GM18909 (cell line): ENCODE results near the gene HYAL1.
A peak's percentile ranks its signal among the peaks of the same experiment; 100 is the strongest.
"Not testable (repeated sequence)": the region's sequence is repeated elsewhere in the genome, so short reads cannot be mapped to it uniquely, and the experiment has no call there.

Experiments used
- ATAC-seq: cut with Tn5 transposase; IDR thresholded peaks from one replicate; pipeline ENCODE4 v1.9.1; 2021; ENCODE audit warnings: mild to moderate bottlenecking; ENCODE audit not compliant: unreplicated experiment, poor library complexity

Gene HYAL1

DNA sequence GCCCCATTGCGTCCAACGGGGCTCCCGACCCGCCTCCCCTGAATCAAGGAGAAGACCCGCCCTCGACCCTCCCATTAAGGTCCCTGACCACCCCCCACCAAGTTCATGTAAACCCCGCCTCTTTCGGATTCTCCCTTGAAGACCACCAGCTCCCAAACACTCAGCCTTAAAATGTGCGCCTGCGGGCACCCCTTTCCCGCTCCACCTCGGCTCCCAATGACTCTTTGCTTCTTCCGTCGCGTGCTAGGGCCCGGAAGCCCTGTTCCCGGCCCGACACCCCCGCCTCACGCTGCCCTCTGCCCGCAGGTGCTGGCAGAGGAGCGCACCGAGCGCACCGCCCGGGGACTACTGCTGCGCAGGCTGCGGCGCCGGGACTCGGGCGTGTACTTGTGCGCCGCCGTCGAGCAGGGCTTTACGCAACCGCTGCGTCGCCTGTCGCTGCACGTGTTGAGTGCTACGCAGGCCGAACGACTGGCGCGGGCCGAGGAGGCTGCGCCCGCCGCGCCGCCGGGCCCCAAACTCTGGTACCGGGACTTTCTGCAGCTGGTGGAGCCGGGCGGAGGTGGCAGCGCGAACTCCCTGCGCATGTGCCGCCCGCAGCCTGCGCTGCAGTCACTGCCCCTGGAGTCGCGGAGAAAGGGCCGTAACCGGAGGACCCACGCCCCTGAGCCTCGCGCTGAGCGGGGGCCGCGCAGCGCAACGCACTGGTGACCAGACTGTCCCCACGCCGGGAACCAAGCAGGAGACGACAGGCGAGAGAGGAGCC, 27.2 kb downstream of the HYAL1 start:
- no peak for ATAC-seq

DNA sequence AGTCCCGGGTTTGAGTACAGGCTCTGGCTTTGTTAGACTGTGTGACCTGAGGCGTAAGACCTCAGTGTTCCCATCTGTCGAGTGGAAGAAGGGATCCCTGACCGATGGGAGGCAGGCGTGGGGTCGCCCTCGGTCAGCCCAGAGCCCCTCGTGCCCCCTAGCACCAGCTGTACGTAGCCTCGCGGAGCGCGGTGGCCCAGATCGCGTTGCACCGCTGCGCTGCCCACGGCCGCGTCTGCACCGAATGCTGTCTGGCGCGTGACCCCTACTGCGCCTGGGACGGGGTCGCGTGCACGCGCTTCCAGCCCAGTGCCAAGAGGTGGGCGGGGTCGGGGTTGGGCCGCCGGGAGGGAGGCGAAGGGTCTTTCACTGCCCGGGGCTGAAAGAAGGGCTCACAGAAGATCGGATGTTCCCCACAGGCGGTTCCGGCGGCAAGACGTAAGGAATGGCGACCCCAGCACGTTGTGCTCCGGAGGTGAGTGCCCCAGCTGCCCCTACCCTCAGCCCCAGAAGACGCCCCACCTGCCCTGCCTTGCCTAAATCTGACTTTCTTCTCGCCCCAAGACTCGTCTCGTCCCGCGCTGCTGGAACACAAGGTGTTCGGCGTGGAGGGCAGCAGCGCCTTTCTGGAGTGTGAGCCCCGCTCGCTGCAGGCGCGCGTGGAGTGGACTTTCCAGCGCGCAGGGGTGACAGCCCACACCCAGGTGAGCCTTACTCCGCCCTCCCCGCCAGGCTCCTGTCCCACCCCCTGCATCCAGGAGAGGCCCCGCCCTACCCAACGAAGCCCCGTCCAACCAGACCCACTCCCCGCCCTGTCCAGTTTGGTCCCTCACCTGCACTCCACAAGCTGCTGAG, 28.0 kb downstream of the HYAL1 start:
- ATAC-seq, result no peak

DNA sequence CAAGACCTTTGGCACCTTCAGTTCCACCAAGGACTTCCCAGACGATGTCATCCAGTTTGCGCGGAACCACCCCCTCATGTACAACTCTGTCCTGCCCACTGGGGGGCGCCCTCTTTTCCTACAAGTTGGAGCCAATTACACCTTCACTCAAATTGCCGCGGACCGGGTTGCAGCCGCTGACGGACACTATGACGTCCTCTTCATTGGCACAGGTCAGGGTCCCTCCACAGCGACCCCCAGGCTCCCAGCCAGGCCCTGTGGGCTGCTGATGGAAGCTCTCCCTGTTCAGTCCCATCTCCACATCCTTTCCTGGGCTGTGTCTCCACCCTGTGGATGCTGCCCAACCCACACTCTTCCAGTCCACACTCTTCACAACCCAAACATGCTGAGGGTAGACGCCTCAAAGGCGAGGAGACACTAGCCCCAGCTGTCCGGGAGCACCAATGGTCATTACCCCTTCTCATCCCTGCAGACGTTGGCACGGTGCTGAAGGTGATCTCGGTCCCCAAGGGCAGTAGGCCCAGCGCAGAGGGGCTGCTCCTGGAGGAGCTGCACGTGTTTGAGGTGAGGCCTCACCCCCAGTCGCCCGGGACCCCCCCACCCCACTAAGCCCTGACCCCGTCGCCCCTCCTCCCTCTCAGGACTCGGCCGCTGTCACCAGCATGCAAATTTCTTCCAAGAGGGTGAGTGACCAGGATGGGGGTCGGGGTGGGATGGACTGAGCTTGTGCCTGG, 28.8 kb downstream of the HYAL1 start:
- no peak for ATAC-seq

DNA sequence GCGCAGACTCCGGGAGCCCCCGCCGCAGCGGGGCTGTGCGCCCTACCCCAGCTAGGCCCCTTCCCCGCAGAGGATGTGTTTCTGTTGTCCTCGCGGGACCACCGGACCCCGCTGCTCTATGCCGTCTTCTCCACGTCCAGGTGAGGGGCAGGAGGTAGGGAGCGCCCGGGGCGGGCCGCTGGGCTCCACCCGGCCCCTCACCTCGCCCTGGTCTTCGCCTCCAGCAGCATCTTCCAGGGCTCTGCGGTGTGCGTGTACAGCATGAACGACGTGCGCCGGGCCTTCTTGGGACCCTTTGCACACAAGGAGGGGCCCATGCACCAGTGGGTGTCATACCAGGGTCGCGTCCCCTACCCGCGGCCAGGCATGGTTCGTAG, 29.7 kb downstream of the HYAL1 start:
- ATAC-seq, result no peak

DNA sequence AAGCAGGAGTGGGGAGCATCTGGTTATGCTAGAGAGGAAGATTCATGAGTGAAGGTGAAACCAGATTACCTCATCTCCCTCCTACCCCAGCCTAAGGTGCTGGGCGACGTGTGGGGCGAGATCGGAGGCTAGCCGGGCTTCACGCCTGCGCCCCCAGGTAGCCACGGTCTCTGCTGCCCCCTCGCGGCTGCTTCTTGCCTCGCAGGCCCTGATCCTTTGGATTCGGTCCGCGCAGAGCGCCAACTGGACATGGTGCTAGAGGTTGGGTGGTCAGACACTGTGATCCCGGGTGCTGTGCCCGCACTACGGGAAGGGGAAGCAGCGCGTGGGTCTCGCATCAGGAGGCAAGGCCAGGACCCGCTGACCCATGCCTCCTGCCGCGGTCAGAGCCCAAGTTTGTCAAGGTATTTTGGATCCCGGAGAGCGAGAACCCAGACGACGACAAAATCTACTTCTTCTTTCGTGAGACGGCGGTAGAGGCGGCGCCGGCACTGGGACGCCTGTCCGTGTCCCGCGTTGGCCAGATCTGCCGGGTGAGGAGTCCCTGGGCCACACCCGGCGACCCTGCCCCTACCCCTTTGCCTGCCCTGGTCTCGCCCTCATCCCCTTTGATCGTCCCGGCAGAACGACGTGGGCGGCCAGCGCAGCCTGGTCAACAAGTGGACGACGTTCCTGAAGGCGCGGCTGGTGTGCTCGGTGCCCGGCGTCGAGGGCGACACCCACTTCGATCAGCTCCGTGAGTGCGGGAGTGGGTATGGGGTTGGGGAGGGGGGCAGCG, 30.3 kb downstream of the HYAL1 start:
- peak; percentile 82 for ATAC-seq

DNA sequence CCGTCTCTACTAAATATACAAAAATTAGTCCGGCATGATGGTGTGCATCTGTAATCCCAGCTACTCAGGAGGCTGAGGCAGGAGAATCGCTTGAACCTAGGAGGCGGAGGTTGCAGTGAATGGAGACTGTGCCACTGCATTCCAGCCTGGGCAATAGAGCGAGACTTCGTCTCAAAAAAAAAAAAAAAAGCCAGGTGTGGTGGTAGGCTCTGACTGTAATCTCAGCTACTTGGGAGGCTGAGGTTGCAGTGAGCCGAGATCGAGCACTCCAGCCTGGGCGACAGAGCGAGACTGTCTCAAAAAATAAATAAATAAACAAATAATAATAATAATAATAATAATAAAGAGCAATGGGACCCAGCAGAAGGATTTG, 30.9 kb downstream of the HYAL1 start:
- ATAC-seq, result not testable (repeated sequence)

DNA sequence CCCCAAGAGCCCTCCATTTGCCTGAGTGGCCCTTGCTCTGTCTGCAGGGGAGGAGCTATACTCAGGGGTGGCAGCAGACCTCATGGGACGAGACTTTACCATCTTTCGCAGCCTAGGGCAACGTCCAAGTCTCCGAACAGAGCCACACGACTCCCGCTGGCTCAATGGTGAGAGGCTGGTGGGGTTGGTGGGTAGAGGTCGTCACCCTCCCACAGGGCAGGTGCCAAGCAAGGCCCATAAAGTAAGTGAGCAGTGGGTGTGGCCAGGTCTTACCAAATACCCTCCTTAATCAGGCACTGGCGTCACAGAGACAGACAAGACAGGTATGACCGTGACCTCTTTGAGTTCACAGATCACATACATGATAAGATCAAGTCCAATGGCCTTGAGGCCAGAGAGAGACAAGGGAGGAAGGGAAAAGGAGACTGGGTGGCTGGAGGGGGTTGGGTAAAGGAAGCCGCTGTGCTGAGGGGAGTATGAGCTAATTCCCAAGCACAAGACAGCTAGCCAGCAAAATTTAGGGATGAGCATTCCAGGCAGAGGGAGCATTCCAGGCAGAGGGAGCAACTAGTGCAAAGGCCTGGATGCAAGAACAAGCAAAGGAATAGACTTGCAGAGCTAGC, 31.9 kb downstream of the HYAL1 start:
- ATAC-seq, result no peak

DNA sequence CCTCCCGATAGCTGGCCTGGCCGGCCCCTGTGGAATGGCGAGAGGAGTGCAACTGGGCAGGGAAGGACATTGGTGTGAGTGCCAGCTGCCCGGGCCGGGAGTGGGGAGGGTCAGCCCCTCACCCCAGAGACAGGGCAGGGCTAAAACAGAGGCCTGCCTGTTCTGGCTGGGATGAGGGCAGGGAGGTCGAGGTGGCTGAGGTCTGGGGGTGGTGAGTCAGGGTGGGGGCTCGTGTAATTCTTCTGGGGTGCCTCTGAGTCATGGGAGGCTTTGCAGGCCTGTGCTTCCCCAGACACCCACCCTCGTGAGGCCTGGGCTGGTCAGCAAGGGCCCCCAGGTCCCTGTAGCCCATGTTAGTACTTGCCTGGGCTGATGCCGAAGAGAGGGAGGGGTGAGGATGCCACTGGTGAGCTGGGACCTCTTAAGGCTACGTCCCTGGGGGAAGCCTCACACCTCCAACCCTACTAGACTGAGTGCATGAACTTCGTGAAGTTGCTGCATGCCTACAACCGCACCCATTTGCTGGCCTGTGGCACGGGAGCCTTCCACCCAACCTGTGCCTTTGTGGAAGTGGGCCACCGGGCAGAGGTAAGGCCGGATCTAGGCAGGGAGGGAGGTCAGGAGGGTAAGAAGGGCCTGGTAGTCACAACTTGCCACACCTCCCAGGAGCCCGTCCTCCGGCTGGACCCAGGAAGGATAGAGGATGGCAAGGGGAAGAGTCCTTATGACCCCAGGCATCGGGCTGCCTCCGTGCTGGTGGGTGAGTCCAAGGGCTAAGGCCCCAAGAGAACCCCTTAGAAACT, 32.8 kb downstream of the HYAL1 start:
- no peak for ATAC-seq

DNA sequence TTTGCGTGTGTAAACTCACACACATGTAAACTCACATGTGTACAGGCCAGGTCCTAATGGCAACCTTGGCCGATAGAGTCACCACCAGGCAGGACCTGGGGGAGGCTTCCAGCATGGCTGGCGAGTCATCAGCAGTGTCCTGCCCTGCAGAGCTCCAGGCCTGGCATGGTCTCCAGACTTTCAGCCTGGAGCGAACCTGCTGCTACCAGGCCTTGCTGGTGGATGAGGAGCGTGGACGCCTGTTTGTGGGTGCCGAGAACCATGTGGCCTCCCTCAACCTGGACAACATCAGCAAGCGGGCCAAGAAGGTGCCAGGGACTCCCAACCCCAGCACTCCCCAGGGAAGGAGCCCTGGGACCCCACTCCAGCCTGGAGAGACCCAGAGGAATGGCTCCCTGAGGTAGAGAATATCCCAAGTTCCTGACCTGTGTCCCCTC, 33.4 kb downstream of the HYAL1 start:
- ATAC-seq, result no peak

DNA sequence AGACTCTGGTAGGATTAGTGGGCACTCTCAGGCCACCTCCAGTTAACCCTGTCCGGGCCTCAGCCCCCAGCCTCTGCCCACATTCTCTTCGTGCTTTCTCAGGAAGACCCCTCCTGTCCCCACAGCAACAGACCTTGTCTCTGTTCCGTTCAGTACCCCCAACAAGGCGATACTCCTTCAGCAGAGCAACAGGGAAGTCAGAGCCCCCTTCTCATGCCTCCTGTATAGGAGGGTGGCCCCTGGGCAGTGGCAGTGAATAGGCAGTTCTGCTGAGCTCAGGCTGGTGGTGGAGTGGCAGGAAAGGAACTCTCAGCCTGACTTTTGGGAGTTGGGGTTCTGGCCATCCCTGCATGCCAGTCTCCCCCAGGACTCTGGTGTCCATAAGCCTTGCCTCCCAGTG, 33.9 kb downstream of the HYAL1 start:
- ATAC-seq, result no peak

DNA sequence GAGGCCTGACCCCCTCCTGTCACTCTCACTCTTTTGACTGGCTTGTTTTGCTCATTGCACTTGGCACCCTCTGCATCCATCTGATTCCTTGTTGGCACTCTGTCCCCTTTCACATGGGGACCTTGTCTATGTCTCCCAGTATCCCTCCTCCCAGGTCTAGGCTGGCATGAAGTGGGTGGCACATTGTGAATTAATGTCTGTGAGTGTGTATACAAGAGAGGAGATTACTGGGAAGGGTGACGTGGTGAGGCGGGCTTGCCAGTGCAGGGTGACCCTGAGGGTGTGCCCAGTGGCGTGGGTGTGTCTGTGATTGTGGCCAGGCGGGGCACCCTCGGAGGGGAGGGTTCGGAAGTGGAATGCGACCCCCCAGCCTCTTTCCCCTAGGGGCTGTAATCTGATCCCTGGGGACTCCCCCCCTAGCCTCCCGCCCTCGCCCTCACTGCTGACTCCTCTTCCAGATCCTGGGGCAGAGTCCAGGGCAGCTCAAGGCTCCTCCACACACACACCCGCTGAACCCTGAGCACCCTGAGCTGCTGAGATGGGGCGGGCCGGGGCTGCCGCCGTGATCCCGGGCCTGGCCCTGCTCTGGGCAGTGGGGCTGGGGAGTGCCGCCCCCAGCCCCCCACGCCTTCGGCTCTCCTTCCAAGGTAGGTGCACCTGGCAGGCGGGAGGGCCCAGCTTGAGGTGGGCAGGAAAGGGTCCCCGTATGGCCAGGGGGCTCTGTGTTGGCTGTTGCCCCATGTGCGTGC, 34.5 kb downstream of the HYAL1 start, which contains the start of gene SEMA3B:
SEMA3B (plus strand) TSS at position 445 of the 749 bp plus-strand sequence; CDS start at position 539, 94 bp downstream.
- no peak for ATAC-seq

DNA sequence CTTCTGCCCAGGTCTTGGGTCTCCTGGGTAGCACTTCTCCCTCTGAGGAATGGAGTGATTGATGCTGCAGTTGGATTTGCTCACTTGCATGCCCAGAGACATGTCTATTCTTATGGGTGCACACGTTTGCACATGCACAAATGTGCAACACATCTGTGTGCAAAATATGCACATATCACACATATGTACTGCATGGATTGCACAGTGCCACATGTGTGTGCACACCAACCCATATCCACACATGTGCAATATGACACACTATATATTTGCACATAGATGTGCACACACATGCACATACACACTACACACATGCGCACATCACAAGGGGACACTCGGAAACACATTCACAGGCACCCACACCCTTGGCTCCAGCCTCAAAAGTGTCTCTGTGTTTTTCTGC, 35.1 kb downstream of the HYAL1 start:
- ATAC-seq, result no peak

DNA sequence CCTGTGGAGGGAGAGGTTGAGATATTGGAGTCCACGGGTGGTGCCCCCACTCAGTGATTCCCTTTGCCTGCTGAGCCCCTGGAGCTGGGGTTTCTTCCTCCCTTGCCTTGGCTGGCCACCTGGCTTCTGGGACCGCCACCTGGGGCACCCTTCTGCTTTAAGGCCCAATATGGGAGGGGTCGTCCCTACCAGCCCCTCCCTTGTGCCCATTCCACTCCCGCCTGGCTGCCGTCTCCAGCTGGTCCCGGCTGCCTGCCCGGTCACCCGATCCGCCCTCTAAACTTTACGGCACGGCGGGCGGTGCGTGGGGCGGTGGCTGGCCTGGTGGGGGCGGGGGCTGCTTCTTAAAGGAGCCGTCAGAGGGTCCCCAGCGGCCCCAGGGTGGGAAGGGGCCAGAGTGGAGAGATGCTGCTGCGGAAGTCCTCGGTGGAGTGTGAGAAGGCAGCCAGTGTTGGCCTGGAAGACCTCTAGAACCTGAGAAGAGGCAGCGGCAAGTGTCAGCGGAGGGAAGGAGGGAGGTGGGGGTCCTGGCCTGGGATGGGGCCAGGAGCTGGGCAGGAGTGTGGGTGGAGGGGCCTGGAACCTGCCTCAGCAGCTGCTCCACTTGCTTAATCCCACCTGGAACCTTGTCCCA, 36.0 kb downstream of the HYAL1 start:
- ATAC-seq, result no peak

DNA sequence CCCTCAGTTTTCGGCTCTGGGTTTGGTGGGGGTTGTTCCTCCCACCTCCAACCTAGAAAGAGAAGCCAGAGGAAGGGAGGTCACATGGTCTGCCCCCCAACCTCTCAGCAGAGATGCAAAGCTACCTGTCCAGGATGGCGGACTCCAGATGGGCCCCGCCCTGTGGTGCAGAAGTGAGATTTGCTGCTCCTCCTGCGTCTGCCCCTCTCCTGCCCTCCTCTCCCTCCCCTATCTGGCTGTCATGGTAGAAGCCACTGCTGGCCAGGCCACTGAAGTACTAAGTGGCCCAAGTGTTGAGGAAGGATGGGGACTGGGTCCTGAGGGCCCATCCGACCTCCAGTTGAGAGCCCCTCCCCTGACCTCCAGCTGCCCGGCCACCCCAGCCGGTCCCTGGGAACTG, 36.5 kb downstream of the HYAL1 start:
- ATAC-seq, result no peak

DNA sequence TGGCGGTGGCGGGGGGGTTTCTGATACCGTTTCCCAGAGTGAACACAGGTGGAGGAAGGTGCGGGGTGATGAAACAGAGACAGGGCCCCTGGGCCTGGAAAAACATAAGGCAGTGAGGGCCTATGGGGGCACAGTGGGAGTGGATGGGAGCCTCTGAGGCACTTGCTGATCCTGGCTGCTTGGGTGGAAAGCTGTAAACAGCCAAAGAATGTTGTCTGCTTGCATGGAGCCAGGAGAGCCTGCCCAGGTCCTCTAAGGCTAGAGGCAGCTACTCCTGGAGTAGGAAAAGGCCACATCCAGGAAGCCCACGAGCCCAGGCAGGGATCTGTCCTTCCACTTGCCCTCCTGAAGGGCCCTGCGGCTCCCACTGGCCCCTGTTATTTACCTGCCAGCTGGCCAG, 37.4 kb downstream of the HYAL1 start:
- ATAC-seq, result no peak

DNA sequence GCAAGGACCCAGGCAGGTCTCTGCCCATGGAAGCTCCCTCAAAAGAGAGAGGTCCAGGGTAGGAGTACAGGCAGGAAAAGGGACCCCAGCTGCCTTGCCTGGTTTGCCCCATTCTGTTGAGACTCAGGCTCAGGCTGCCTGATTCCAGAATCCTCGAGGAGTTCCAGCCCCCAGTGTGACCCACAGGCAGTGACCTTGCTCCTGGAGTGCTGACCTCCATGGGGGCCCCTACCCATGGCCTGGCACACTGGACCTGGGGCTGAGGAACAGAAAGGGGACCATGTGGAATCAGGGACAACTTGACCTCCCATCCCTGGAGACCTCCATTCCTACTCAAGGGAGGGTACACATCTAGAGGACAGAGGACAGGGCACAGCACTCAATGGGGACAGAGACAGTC, 37.8 kb downstream of the HYAL1 start:
- no peak for ATAC-seq

DNA sequence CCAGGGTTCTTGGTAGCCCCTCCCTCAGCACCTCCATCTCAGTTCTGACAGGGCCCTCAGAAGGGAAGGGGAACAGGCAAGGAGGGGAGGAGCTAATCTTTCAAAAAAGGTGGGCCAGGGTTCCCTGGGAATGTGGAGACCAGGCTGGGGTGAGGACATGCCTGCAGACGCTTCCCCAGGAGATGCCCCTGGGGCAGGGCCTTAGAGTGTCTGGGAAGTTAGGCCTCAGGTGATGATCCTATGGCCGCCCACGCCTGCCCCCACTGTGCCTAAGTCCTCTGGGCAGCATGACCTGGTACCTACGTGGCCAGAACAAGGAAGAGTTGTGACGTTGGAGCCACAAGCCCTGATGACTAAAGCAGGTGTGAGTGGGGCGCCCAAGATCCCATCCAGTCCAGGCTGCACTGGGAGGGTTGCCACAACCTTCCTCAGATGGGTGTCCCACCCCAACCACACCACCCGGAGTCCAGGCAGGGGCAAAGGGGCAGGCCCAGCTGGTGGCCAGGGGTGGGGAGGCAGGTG, 38.3 kb downstream of the HYAL1 start:
- no peak for ATAC-seq
